Thyroid gland (tissue), 4 donors: ENCODE data around the gene CAMK1D. TPM values are rescaled to one million over a fixed set of nuclear protein-coding genes. Genes with fewer than 3 reads are reported as not detected.

Source experiments
- DNase-seq, 2 donors: peaks; one replicate each; pipeline ENCODE4 v3.0.0-alpha.2; 2019
- H3K27ac ChIP-seq, 3 donors: fragments of 200-600 bp; sonication (generic); 1 replicate in 2 of 3; 2 replicates in 1 of 3; pipeline ENCODE4 v1.5.1; 2016 to 2019; ENCODE audit warnings: mild to moderate bottlenecking in 1 of 3, moderate library complexity in 1 of 3
- H3K27me3 ChIP-seq: fragments of 200-600 bp; sonication (generic); one replicate; pipeline ENCODE4 v1.5.1; 2019
- H3K36me3 ChIP-seq, 2 donors: fragments of 200-600 bp; sonication (generic); one replicate each; pipeline ENCODE4 v1.5.1; 2016 to 2019
- H3K4me1 ChIP-seq, 2 donors: fragments of 200-600 bp; sonication (generic); one replicate each; pipeline ENCODE4 v1.5.1; 2017 to 2019
- H3K4me3 ChIP-seq, 3 donors: fragments of 200-600 bp; sonication (generic); replicated peaks in 1 of 3; 1 replicate in 2 of 3; 2 replicates in 1 of 3; pipeline ENCODE4 v1.5.1; 2016; ENCODE audit warnings: mild to moderate bottlenecking in 1 of 3
- H3K9me3 ChIP-seq: fragments of 200-600 bp; sonication (generic); one replicate; pipeline ENCODE4 v1.5.1; 2017
- POLR2A ChIP-seq, 2 donors: fragments of 450-650 bp; IDR thresholded peaks; one replicate each; pipeline ENCODE4 v1.6.1; 2017; ENCODE audit warnings: antibody characterized with exemption in 2 of 2, mild to moderate bottlenecking in 2 of 2, moderate library complexity in 1 of 2
- WGBS, 2 donors: methylation state at CpG; one replicate each; pipeline ENCODE4 v1.1.5; 2017; 5-methylcytosine and 5-hydroxymethylcytosine counted together
- intact Hi-C: fragments of 100-400 bp; cut with DNase I; formaldehyde crosslinking; loops from one replicate; pipeline ENCODE4 v1.15.1; 2023
- total RNA-seq, 4 donors: library from RNA; depleted of rRNA; stranded (reverse); fragments of >200 nt; gene quantifications; one replicate each; pipeline ENCODE4 v1.2.3, GENCODE V29; 2016
- TF ChIP-seq, protein P1 (sequence below), 6 experiments: fragments of 200-600 bp in 3 of 6; fragments of 450-650 bp in 3 of 6; sonication (generic) in 3 of 6; IDR thresholded peaks; one replicate each; pipeline ENCODE4 v1.5.1; 2016 to 2019; ENCODE audit warnings: antibody characterized with exemption in 6 of 6, mild to moderate bottlenecking in 2 of 6, inconsistent platforms in 1 of 6, moderate library complexity in 1 of 6

Gene CAMK1D
- total RNA-seq, 4 donors from 2014 or later, result 12.2 to 29.6 (median 17.4) TPM

DNA sequence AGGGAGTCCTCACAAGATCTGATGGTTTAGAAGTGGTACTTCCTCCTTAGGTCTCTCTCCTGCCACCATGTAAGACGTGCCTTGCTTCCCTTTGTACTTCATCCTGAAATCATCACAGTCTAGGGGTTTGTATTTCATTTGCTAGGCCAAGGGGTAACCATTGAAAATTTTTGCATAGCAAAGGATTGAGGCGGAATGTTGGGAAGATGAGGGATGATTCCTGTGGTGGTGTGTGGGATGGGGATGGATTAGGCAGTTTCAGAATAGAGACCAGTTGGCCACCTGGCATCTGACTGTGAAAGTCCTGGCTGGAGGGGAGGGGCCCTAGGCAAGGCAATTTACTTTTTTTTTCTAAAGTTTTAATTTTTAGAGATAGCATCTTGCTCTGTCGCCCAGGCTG is 222.9 kb downstream of the CAMK1D start:
- no peak overlapping the region for H3K27ac ChIP-seq
- H3K36me3 ChIP-seq, result no peaks in the 10 kb centered on the region
- intact Hi-C loops, result no loop called here
- no peak for TF ChIP-seq POLR2A (IDR thresholded peaks at IDR 0.05)
- TF ChIP-seq, protein P1, sequence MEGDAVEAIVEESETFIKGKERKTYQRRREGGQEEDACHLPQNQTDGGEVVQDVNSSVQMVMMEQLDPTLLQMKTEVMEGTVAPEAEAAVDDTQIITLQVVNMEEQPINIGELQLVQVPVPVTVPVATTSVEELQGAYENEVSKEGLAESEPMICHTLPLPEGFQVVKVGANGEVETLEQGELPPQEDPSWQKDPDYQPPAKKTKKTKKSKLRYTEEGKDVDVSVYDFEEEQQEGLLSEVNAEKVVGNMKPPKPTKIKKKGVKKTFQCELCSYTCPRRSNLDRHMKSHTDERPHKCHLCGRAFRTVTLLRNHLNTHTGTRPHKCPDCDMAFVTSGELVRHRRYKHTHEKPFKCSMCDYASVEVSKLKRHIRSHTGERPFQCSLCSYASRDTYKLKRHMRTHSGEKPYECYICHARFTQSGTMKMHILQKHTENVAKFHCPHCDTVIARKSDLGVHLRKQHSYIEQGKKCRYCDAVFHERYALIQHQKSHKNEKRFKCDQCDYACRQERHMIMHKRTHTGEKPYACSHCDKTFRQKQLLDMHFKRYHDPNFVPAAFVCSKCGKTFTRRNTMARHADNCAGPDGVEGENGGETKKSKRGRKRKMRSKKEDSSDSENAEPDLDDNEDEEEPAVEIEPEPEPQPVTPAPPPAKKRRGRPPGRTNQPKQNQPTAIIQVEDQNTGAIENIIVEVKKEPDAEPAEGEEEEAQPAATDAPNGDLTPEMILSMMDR (IDR thresholded peaks at IDR 0.05), result no peak
- WGBS, 2 donors, result 93 to 94% methylated on average over 3 of the region's 3 CpGs
- no peaks in the 10 kb centered on the region for H3K27me3 ChIP-seq
- peaks cover under 1 to 4% of the 10 kb centered on the region in 2 donors for H3K4me1 ChIP-seq
- no peaks in the 10 kb centered on the region for H3K9me3 ChIP-seq
- DNase-seq, result no peak
- H3K4me3 ChIP-seq, result no peak overlapping the region

DNA sequence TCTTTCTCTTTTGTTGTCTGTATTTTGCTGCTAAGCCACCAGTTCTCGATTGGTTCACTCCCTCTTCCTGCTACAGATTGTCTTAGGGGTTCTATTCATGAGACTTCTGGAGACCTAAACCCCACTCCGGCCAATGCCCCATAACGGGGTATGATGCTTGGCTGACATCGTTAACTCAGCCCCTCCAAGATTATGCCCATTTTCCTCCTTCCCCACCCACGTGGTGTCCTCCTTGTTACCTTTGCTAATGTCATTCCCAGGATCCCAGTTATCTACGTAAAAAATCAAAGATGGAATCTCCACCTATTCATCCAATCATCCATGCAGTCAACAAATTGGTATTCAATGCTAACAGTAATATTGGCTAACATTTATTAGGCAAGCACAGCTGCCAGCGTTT is 228.3 kb downstream of the CAMK1D start:
- H3K9me3 ChIP-seq, result no peaks in the 10 kb centered on the region
- no peak overlapping the region for H3K4me3 ChIP-seq
- WGBS, 2 donors, result 95 to 96% methylated on average over 7 of the region's 7 CpGs
- no peak for DNase-seq
- no peak for TF ChIP-seq POLR2A (IDR thresholded peaks at IDR 0.05)
- TF ChIP-seq, protein P1 (IDR thresholded peaks at IDR 0.05), result no peak
- intact Hi-C loops, result no loop called here
- no peaks in the 10 kb centered on the region for H3K27me3 ChIP-seq
- H3K27ac ChIP-seq, result no peak overlapping the region
- H3K4me1 ChIP-seq, result peaks cover 0 to 4% of the 10 kb centered on the region in 2 donors
- no peaks in the 10 kb centered on the region for H3K36me3 ChIP-seq

GRCh38 chr10:12579954-12580858 is 230.9 kb downstream of the CAMK1D start:
- Histone ChIP-seq H3K36me3 (no peaks in the 10 kb centered on the region), H3K9me3 (no peaks in the 10 kb centered on the region), H3K4me1 (peaks cover 0 to 4% of the 10 kb centered on the region in 2 donors), H3K27me3 (no peaks in the 10 kb centered on the region), H3K27ac (no peak overlapping the region), H3K4me3 (no peak overlapping the region)
- DNase-seq, result no peak
- TF ChIP-seq POLR2A (IDR thresholded peaks at IDR 0.05), result no peak
- TF ChIP-seq, protein P1 (IDR thresholded peaks at IDR 0.05), result no peak
- intact Hi-C loops, result no loop called here
- WGBS, 2 donors, result 50 to 66% methylated on average over 7 of the region's 7 CpGs

GRCh38 chr10:12583891-12584595 is 234.7 kb downstream of the CAMK1D start:
- Histone ChIP-seq H3K9me3 (no peaks in the 10 kb centered on the region), H3K4me3 (no peak overlapping the region), H3K36me3 (no peaks in the 10 kb centered on the region), H3K27ac (no peak overlapping the region), H3K4me1 (peaks cover 0 to 4% of the 10 kb centered on the region in 2 donors), H3K27me3 (no peaks in the 10 kb centered on the region)
- intact Hi-C loops, result no loop called here
- WGBS, 2 donors, result 92 to 94% methylated on average over 5 of the region's 5 CpGs
- DNase-seq, result no peak
- TF ChIP-seq, protein P1 (IDR thresholded peaks at IDR 0.05), result no peak
- TF ChIP-seq POLR2A (IDR thresholded peaks at IDR 0.05), result no peak

- H3K36me3 ChIP-seq, result no peaks in the 10 kb centered on the region
- TF ChIP-seq, protein P1 (IDR thresholded peaks at IDR 0.05), result no peak
- TF ChIP-seq POLR2A (IDR thresholded peaks at IDR 0.05), result no peak
- no peaks in the 10 kb centered on the region for H3K27me3 ChIP-seq
- peaks cover 5 to 8% of the 10 kb centered on the region in 2 donors for H3K4me1 ChIP-seq
- H3K9me3 ChIP-seq, result no peaks in the 10 kb centered on the region
- intact Hi-C loops, result no loop called here
- no peak for DNase-seq
- H3K27ac ChIP-seq, result no peak overlapping the region
- WGBS, 2 donors, result 96% methylated on average over 4 of the region's 4 CpGs
- H3K4me3 ChIP-seq, result no peak overlapping the region
Observed at GRCh38 chr10:12586741-12587140, 237.4 kb downstream of the CAMK1D start.
